ENCODE data around the gene ANKRD34A.

The ANKRD34A gene

GRCh38 chr1:145964328-145965118, at the start of gene ANKRD34A, which contains the start of gene POLR3GL:
Gene ANKRD34A, minus strand, starts transcription at chr1:145964575. Its CDS starts 2,816 bp downstream, at chr1:145961759.
Gene POLR3GL, plus strand, starts transcription at chr1:145964690. Its CDS starts 10,176 bp downstream, at chr1:145974866.
- DNase-seq = peak; percentile 93

DNA sequence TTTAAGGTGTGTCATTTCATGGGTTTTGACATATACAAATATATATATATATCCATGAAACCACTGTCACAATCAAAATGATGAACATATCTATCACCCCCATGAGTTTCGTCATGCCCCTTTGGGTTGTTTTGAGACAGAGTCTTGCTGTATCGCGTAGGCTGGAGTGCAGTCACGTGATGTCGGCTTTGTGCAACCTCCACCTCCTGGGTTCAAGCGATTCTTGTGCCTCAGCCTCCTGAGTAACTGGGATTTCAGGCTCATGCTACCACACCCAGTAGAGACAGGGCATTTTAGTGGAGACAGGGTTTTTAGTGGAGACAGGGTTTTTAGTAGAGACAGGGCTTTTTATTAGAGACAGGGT, 49.2 kb upstream of the ANKRD34A start:
- DNase-seq = no peak

GRCh38 chr1:146012703-146013558, 48.6 kb upstream of the ANKRD34A start:
- DNase-seq = peak; percentile 27

- DNase-seq = no peak
Measured at GRCh38 chr1:146010126-146010738, 45.9 kb upstream of the ANKRD34A start.

GRCh38 chr1:146007489-146008133, 43.2 kb upstream of the ANKRD34A start:
- no peak for DNase-seq

- DNase-seq = no peak
Measured at GRCh38 chr1:146001709-146002108, 37.3 kb upstream of the ANKRD34A start.

DNA sequence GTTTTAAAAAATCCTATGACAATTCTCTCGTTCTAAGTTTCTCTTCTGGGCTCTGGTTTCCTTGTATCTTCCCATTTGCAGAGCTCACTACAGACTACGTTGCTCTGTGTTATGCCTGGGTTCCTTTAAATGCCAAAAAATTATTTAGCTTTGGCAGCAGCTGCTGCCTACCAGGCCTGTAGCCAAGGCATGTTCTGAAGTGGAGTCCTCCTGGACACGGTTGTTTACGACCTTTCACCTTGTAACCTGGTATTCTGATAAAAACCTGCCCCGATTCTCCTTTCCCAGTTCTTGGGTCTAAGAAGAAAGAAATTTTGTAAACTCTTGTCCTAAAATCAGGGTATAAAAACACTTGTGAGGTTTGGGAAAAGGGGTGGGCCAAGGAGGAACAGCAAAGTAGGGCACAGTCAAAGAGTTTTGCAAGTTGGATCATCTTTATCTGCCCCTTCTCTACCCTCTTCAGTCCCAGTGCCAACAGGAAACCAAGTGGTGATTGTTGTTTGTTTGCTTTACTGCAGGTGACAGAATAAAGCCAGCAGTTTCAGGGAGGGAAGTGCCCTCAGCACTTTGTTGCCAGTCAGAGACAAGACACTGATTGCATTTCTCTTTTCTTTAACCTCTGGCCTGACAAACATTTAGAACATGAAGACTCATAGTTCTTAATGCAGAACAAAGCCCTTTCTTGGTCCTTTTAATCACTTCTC, 35.1 kb upstream of the ANKRD34A start:
- no peak for DNase-seq

DNA sequence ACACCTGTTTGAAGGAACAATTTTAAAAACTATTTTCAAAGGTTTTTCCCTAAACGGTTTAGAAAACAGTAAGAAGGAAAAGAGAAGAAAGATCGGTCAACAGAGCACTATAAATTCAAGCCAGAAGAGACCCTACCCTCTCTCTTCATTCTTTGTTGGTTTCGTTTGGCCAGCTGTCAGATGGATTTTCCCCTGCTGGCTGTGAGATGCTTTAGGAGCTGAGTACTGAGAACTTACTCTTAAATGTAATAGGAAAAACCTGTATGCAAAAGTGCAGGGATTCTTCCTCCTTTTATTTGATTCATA, 33.3 kb upstream of the ANKRD34A start:
- DNase-seq = no peak

- DNase-seq = peak; percentile 56
Measured at GRCh38 chr1:145997016-145997717, 32.8 kb upstream of the ANKRD34A start.

DNA sequence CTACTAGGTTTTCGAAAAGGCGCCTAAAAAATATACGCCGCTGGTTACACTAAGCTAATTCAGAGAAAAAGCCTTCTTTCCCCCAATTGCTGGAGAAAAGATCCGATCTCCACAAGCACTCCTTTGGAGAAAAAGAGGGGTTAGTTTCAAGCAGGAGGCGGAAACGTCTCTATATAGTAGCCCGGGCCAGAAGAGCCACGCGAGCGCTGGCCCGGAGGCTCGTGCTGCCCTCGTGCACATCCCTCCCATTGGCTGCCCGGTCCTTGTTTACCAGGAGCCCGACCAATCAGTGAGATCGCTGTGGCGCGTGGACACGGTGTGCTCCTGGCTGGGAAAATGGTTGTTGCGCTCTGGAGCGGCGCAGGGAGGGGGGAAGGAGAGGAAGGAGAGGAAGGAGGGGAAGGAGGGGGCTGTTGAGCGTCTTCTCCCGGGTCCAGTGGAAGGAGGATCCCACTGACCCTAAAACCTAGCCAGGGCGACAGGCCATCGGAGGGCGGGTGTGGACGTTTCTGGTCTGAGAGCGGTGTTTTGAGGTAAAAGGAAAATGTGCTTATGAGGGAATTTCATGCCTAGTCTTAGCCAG, 32.1 kb upstream of the ANKRD34A start, which contains the start of gene TXNIP:
TXNIP (minus strand) TSS at position 147 of the 583 bp plus-strand sequence. CDS start 313 bp downstream, outside the sequence.
- DNase-seq = peak; percentile 94

DNA sequence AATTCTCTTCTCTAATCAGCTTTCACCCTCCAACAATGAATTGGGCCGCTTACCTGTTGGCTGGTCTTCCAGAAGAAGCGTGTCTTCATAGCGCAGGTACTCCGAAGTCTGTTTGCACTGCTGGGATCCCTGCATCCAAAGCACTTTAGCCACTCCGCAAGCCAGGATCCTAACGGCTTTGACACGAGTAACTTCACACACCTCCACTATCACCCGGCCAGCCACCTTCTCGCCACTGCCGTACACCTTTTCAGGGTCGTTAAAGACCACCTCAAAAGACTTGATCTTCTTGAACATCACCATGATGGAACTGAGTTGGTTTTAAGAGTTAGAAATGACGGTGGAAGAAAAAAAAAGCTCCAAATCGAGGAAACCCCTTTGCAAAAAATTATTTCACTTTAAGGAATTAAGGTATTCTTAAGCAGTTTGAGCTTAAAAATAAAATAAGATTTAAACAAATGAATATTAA, 31.6 kb upstream of the ANKRD34A start:
- DNase-seq = no peak

DNA sequence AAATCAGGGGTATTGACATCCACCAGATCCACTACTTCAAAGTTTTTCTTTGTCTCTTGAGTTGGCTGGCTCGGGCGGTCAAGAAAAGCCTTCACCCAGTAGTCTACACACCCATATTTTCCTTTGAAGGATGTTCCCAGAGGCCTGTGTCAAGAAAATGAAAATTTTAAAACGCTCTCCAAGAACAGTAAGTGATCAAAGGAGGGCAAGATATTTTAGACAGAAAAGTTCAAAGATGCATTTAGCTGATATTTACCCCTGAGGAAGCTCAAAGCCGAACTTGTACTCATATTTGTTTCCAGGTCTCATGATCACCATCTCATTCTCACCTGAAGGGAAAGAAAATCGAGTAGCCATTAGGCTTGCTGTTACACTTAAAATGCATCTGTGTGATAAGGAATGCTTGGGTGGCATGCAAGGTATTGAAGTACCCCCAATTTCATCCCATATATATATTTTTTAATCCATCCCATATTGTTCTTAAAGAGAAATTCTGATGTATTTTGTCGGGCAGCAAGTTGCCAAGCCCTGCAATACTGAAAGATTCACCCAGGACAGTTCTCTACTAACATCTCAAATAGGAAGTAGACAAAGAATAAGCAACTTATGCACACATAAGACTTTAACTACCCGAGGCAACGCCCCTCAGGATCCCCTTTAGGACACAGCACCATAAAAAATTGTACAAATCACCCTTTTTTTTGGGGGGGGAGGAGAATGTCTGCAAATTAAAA, 30.9 kb upstream of the ANKRD34A start:
- DNase-seq = no peak

- peak; percentile 13 for DNase-seq
Measured at GRCh38 chr1:145994391-145995120, 30.2 kb upstream of the ANKRD34A start.

DNA sequence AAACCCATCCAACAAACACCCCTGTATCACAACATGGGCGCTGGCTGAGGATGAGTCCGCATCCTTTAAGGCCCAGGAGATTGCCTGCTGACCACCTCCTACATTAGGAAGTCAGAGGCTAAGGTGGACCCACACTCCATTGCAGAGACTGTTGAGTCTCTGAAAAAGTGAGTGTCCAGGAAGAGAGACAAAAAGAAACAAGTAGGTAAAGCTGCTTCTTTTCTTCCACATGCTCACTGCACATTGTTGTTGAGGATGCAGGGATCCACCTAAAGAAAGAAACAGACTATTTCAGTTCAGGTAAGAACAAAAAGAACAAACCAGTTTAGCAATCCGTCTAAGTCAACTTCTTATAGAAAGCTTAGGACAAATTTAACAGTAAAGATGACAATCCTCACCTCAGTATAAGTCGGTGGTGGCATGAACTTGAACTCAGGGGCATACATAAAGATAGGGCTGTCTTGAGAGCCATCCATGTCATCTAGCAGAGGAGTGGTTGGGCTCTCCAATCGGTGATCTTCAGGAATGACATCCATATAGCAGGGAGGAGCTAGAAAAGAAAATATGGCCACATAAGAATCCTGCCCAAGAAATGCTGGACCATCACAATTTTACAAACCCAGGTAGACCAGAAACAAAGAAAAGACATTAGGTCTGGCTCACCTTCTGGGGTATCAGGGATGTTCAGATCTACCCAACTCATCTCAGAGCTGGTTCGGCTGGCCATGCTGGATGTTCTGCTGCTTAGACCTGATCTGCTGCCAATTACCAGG, 29.4 kb upstream of the ANKRD34A start:
- DNase-seq = no peak

GRCh38 chr1:145992958-145993617, 28.7 kb upstream of the ANKRD34A start:
- DNase-seq = no peak

GRCh38 chr1:145992502-145992936, 28.1 kb upstream of the ANKRD34A start:
- no peak for DNase-seq

DNA sequence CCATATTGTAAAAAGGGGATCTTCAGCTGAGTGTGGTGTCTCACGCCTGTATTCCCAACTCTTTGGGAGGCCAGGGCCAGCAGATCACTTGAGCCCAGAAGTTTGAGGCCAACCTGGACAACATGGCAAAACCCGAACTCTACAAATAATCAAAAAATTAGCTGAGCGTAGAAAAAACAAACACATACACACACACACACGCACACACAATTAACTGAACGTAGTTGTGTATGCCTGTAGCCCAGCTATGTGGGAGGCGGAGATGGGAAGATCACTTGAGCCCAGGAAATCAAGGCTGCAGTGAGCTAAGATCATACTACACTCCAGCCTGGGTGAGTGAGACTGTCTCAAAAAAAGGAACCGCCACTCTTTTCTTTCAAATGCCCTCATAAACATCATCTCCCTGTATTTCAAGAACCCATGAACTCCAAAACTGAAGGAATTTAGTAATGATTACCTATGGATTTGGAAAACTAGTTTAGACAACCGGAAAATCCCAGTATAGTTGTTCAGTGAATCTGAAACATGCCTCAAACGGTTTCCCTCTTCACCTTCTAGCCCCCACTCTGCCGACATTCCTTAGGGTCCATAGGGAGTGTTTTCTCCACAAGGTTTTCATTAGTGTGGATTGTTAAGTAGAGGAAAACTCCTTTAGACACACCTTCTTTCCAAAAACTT, 27.5 kb upstream of the ANKRD34A start:
- no peak for DNase-seq

Data from stimulated activated naive CD4-positive, alpha-beta T cell treated with Interleukin-2 at 50 U/mL for 16 hours (primary cell).